ENCODE results near the gene L1CAM.

Gene L1CAM

DNA sequence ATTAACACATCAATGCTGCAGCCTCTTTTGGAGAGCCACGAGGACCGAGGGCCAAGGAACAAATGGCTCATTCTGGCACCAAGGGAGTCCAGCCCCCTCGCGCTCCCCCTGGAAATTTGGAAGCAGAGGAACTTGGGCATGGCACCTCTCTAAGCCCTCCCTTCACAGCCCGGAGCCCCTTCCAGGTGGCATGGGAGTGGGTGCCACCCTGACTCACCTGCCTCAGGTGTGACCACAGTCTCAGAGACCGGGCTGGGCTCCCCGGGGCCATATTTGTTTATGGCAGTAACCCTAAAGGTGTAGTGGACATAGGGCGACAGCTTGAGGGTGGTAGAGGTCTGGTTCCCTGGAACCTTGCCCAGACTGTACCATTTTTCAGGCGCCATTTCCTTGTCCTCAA lies 18.8 kb downstream of the L1CAM start:
- no peak for TF ChIP-seq CTCF (IDR thresholded peaks at IDR 0.05; ENCODE audit: low read depth, low read length, missing control alignments)
- no peak overlapping the region for H3K4me3 ChIP-seq (ENCODE audit: low read depth, low read length)
- DNase-seq (ENCODE audit: low read depth): no peak

GRCh38 chrX:153866302-153867019 lies 19.5 kb downstream of the L1CAM start:
- no peak for DNase-seq (ENCODE audit: low read depth)
- H3K4me3 ChIP-seq (ENCODE audit: low read depth, low read length): no peak overlapping the region
- no peak for TF ChIP-seq CTCF (IDR thresholded peaks at IDR 0.05; ENCODE audit: low read depth, low read length, missing control alignments)

DNA sequence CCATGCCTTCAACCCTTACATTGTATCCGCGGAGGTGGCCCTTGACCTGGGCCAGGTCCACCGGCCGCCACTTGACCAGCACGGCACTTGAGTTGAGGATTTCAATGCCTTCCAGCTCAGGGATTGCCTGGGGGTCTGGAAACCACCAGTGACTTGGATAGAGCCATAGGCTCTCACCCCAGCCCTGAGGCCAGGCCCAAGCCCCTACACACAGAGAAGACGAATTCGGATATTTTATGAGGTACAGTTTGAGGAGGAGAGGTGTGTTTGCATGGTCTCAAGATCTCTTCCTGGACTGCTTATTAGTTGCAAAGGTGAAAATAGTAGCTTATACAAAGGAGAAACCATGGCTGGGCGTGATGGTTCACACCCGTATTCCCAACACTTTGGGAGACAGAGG lies 20.3 kb downstream of the L1CAM start:
- TF ChIP-seq CTCF (IDR thresholded peaks at IDR 0.05; ENCODE audit: low read depth, low read length, missing control alignments): no peak
- DNase-seq (ENCODE audit: low read depth): no peak

GRCh38 chrX:153865321-153865580 lies 20.7 kb downstream of the L1CAM start:
- no peak for DNase-seq (ENCODE audit: low read depth)
- H3K4me3 ChIP-seq (ENCODE audit: low read depth, low read length): no peak overlapping the region
- TF ChIP-seq CTCF (IDR thresholded peaks at IDR 0.05; ENCODE audit: low read depth, low read length, missing control alignments): no peak

More for the DNA sequence above, 20.3 kb downstream of the L1CAM start:
- H3K4me3 ChIP-seq (ENCODE audit: low read depth, low read length): no peak overlapping the region

GRCh38 chrX:153864561-153865320 lies 21.2 kb downstream of the L1CAM start:
- H3K4me3 ChIP-seq (ENCODE audit: low read depth, low read length): no peak overlapping the region
- no peak for TF ChIP-seq CTCF (IDR thresholded peaks at IDR 0.05; ENCODE audit: low read depth, low read length, missing control alignments)
- DNase-seq (ENCODE audit: low read depth): no peak

DNA sequence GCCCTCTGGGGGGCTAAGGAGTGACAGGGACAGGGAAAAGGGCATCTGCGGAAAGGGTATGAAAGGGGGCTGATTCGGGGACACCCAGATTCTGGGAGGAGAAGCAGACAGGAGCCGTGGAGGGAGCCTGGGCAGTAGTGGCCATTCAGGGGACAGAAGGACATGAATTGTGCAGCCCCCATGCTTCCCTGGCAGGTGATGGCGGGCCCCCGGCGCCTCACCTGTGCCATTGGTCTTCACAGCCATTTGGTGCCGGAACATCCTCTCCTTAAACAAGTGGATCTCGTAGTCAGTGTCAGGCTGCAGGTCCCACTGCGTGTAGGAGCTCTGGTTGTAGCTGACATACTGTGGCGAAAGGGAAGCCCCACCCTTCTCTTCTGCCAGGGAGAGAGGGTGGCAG lies 21.9 kb downstream of the L1CAM start:
- TF ChIP-seq CTCF (IDR thresholded peaks at IDR 0.05; ENCODE audit: low read depth, low read length, missing control alignments): no peak
- H3K4me3 ChIP-seq (ENCODE audit: low read depth, low read length): no peak overlapping the region
- no peak for DNase-seq (ENCODE audit: low read depth)

Measured in GM12864 (cell line).